ENCODE measurements around the gene RUNDC1.

- no peak for TF ChIP-seq EP300 (IDR thresholded peaks at IDR 0.05)
- no peak for TF ChIP-seq POLR2A (IDR thresholded peaks at IDR 0.05)
- TF ChIP-seq CTCF (IDR thresholded peaks at IDR 0.05): no peak
Measured at GRCh38 chr17:42992872-42993271, 12.5 kb downstream of the RUNDC1 start.
